ENCODE data around the gene SLC22A5. TPM values are rescaled to one million over a fixed set of nuclear protein-coding genes. Genes with fewer than 3 reads are reported as not detected.
"Not testable (repeated sequence)": the region's sequence is repeated elsewhere in the genome, so short reads cannot be mapped to it uniquely, and the experiment has no call there.

The SLC22A5 gene
- total RNA-seq, 1 donor from 2014 or later: 2.6 TPM

GRCh38 chr5:132410451-132411303 is 41.2 kb downstream of the SLC22A5 start:
- no peak for DNase-seq (ENCODE audit: extremely low read depth, low read depth, low spot score)

- no peak for DNase-seq (ENCODE audit: extremely low read depth, low read depth, low spot score)
Observed at GRCh38 chr5:132411304-132412013, 41.9 kb downstream of the SLC22A5 start.

GRCh38 chr5:132413567-132413966 is 44.1 kb downstream of the SLC22A5 start:
- no peak for DNase-seq (ENCODE audit: extremely low read depth, low read depth, low spot score)

- no peak for DNase-seq (ENCODE audit: extremely low read depth, low read depth, low spot score)
Observed at GRCh38 chr5:132414634-132415378, 45.3 kb downstream of the SLC22A5 start.

GRCh38 chr5:132415516-132415915 is 46.0 kb downstream of the SLC22A5 start:
- not testable (repeated sequence) for DNase-seq (ENCODE audit: extremely low read depth, low read depth, low spot score)

- DNase-seq (ENCODE audit: extremely low read depth, low read depth, low spot score): no peak
Observed at GRCh38 chr5:132416306-132417009, 46.9 kb downstream of the SLC22A5 start.

- DNase-seq (ENCODE audit: extremely low read depth, low read depth, low spot score): no peak
Observed at GRCh38 chr5:132417010-132417439, 47.5 kb downstream of the SLC22A5 start.

- no peak for DNase-seq (ENCODE audit: extremely low read depth, low read depth, low spot score)
Observed at GRCh38 chr5:132417461-132417860, 48.0 kb downstream of the SLC22A5 start.

GRCh38 chr5:132417889-132418485 is 48.5 kb downstream of the SLC22A5 start:
- no peak for DNase-seq (ENCODE audit: extremely low read depth, low read depth, low spot score)

- no peak for DNase-seq (ENCODE audit: extremely low read depth, low read depth, low spot score)
Observed at GRCh38 chr5:132418881-132419280, 49.4 kb downstream of the SLC22A5 start.

GRCh38 chr5:132419502-132420468 is 50.3 kb downstream of the SLC22A5 start:
- DNase-seq (ENCODE audit: extremely low read depth, low read depth, low spot score): no peak

GRCh38 chr5:132420706-132421272 is 51.3 kb downstream of the SLC22A5 start:
- no peak for DNase-seq (ENCODE audit: extremely low read depth, low read depth, low spot score)

GRCh38 chr5:132421462-132421861 is 52.0 kb downstream of the SLC22A5 start:
- DNase-seq (ENCODE audit: extremely low read depth, low read depth, low spot score): no peak

GRCh38 chr5:132422720-132423437 is 53.4 kb downstream of the SLC22A5 start:
- DNase-seq (ENCODE audit: extremely low read depth, low read depth, low spot score): no peak

- no peak for DNase-seq (ENCODE audit: extremely low read depth, low read depth, low spot score)
Observed at GRCh38 chr5:132423438-132423898, 54.0 kb downstream of the SLC22A5 start.

- DNase-seq (ENCODE audit: extremely low read depth, low read depth, low spot score): no peak
Observed at GRCh38 chr5:132424167-132424880, 54.8 kb downstream of the SLC22A5 start.
